Measurements from ENCODE around the gene SERTAD1.

The SERTAD1 gene

DNA sequence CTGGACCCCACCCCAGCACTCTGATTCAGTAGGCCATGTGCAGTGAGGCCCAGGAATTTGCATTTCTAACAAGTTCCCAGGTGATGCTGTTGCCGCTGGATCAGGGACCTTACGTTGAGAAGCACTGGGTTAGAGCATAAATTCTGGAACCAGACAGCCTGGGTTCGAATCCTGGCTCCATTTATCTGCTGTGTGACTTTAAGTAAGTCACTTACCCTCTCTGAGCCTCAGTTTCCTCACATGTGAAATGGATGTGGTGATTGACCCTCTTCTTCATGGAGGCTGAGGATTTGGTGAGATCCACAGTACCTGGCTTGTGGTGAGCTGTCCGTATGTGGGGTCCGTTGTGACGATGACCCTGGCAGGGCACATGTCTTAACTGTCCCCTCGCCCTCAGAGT is 51.7 kb downstream of the SERTAD1 start:
- DNase-seq = no peak

DNA sequence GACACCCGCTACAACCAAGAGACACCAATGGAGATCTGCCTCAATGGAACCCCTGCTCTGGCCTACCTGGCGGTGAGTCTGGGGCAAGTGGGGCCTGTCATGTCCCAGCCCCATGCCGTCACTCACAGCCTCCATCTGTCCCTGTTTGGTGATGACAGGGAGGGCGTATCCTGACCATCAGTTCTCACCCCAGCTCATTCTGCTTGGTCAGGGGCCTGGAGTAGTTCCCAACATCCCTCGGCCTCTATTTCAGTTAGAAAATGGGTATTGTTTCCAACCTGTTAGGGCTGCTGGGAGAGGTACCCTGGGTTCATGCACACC is 54.0 kb downstream of the SERTAD1 start:
- DNase-seq = no peak
